ENCODE data around the gene GRIK3.

DNA sequence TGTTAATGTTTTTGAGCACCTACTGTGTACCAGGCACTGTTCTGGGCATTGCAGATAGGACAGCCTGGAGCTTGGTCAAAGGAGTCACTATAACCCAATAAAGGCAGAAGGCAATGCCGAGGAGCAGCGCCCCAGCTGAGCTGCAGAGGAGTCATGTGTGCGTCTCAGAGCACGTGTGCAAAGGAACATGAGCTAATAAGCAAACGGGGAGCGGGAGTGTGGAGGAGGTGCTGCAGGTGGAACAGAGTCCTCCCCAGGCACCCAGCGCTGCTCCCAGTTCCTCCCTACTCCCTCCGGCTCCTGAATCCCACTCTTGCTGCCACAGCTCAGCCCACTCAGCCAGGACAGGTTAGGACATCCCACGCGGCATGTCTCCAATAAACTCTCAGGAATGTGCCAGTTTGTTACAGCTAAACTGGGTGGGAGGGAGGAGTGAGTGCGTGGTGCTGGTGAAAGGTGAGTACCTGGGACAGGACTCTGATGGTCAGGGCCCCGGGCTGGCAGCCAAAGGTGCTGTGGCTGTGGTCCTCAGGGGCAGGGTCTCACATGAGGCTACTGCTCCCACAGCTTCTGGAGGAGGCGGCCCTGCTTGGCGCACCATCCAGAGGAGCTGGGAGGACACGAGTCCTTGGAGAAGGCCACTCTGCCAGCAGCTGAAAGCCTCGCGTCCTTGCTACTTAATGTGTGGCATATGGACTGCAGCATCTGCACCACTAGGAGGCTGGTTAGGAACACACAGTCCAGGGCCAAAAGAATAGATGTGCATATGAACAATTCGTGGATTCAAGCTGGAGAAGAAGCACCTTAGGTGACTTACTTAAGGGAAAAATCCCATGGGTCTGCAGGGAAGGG lies 52.3 kb downstream of the GRIK3 start:
- TF ChIP-seq, protein P1, sequence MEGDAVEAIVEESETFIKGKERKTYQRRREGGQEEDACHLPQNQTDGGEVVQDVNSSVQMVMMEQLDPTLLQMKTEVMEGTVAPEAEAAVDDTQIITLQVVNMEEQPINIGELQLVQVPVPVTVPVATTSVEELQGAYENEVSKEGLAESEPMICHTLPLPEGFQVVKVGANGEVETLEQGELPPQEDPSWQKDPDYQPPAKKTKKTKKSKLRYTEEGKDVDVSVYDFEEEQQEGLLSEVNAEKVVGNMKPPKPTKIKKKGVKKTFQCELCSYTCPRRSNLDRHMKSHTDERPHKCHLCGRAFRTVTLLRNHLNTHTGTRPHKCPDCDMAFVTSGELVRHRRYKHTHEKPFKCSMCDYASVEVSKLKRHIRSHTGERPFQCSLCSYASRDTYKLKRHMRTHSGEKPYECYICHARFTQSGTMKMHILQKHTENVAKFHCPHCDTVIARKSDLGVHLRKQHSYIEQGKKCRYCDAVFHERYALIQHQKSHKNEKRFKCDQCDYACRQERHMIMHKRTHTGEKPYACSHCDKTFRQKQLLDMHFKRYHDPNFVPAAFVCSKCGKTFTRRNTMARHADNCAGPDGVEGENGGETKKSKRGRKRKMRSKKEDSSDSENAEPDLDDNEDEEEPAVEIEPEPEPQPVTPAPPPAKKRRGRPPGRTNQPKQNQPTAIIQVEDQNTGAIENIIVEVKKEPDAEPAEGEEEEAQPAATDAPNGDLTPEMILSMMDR (IDR thresholded peaks at IDR 0.05) = no peak
- no peak for TF ChIP-seq POLR2A (IDR thresholded peaks at IDR 0.05)
- no peak for TF ChIP-seq EP300 (IDR thresholded peaks at IDR 0.05)

Data from stomach (tissue), 4 donors.